GM12892 (cell line): ENCODE measurements around the gene IRS4.

ENCODE experiments used
- POLR2A ChIP-seq: IDR thresholded peaks from 2 replicates; pipeline ENCODE4 v1.6.1; 2011; ENCODE audit warnings: low read depth, low read length, control low read depth
- POLR2AphosphoS5 ChIP-seq: IDR thresholded peaks from 2 replicates; pipeline ENCODE4 v1.6.1; 2011; ENCODE audit warnings: low read depth, low read length, control low read depth

- TF ChIP-seq POLR2A (no peak), POLR2AphosphoS5 (no peak)
Observed at GRCh38 chrX:108735679-108736508, 469 bp downstream of the IRS4 start.
